NT2/D1 (cell line): ENCODE results near the gene ALOX12.
"Not testable (repeated sequence)": the region's sequence is repeated elsewhere in the genome, so short reads cannot be mapped to it uniquely, and the experiment has no call there.

ENCODE experiments used
- DNase-seq: peaks from one replicate; pipeline ENCODE4 v3.0.0-alpha.2; 2011; ENCODE audit warnings: low read depth, low spot score
- H3K27me3 ChIP-seq: 2 replicates; pipeline ENCODE4 v1.6.0; 2011; ENCODE audit warnings: mild to moderate bottlenecking; ENCODE audit not compliant: insufficient read length, insufficient read depth
- H3K36me3 ChIP-seq: 2 replicates; pipeline ENCODE4 v1.6.1; 2011; ENCODE audit warnings: mild to moderate bottlenecking, low read length, mixed read lengths; ENCODE audit not compliant: insufficient read depth, insufficient read length
- H3K4me1 ChIP-seq: 2 replicates; pipeline ENCODE4 v1.5.1; 2011; ENCODE audit not compliant: insufficient read depth, insufficient read length
- H3K4me3 ChIP-seq: 2 replicates; pipeline ENCODE4 v1.5.1; 2011; ENCODE audit warnings: low read depth; ENCODE audit not compliant: insufficient read length
- H3K9ac ChIP-seq: 2 replicates; pipeline ENCODE4 v1.6.0; 2011; ENCODE audit warnings: low read depth; ENCODE audit not compliant: insufficient read length
- H3K9me3 ChIP-seq: 2 replicates; pipeline ENCODE4 v1.5.1; 2011; ENCODE audit warnings: mild to moderate bottlenecking, low read length; ENCODE audit not compliant: insufficient read depth
- SUZ12 ChIP-seq: IDR thresholded peaks from 2 replicates; pipeline ENCODE4 v1.6.1; 2011; ENCODE audit not compliant: insufficient read length, insufficient read depth; ENCODE audit errors: extremely low read depth
- YY1 ChIP-seq: IDR thresholded peaks from 2 replicates; pipeline ENCODE4 v1.6.1; 2011; ENCODE audit not compliant: insufficient read length, insufficient read depth
- ZNF274 ChIP-seq: IDR thresholded peaks from 2 replicates; pipeline ENCODE4 v1.6.1; 2011; ENCODE audit warnings: mild to moderate bottlenecking, low read depth, low read length

Gene ALOX12

DNA sequence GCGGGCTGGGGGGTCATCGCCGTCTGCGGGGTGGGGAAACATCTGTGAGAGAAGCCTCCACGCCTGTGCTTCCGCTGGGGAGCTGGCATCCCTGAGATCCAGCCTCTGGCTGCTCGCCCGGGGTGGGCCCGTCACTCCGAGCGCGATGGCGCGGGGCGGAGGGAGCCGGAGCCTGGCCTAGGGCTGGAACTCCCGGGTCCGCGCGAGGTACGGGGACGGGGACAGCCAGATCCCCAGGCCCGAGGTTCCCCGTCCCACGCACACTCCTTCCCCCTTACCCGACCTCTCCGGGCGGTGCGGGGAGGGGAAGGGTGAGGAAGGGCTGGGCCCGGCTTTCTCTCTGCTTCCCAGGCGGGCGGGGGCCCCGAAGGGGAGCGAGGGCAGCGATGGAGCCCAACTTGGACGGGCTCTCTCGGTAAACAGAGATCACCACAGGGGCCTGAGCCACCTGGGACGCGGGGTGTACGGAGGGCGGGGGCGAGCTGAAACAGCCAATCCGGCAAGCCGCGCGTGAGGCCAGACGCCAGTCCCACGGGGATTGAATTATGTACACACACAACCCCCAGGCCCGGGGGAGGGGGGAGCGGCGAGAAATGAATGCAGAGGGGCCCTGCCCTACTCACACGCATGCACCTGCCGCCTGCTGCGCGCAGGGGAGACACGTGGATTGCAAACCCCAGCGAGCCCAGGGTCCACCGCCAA lies 47.8 kb downstream of the ALOX12 start, which contains the start of gene SLC16A11:
TSS of gene SLC16A11 (minus strand) at position 596 of the 702 bp plus-strand sequence. CDS start at position 17, 579 bp downstream.
- Histone ChIP-seq H3K27me3 (peaks cover 10% of the 10 kb centered on the region), H3K4me1 (peaks cover 7% of the 10 kb centered on the region), H3K9ac (peak within 1 kb of the TSS; percentile 72), H3K4me3 (peak within 1 kb of the TSS; percentile 59), H3K9me3 (no peaks in the 10 kb centered on the region), H3K36me3 (no peaks in the 10 kb centered on the region)
- TF ChIP-seq SUZ12 (no peak), YY1 (no peak), ZNF274 (no peak)
- no peak for DNase-seq

DNA sequence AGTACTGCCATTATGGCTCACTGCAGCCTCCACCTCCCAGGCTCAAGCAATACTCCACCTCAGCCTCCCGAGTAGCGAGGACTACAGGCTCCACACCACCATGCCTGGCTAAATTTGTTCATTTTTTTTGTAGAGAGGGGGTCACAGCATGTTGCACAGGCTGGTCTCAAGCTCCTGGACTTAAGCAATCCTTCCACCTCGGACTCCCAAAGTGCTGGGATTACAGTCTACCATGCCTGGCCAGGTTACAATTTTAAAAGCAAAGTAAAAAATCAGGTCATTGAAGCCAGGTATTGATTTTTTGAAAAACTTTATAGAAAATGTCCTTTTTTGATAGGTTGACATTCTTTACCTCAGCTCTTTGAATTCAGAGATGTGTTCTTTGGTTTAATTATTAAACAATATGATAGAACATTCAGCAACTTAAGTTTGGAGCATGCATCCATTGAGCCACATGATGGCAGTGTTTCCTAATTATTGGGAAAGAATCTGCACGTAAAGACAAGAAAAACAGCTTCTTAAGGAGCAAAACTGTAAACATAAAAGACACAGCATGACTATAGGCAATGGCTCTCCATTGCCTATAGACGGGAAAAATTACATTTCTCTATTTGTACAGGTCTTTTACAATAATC lies 49.8 kb downstream of the ALOX12 start:
- H3K36me3 ChIP-seq, result no peaks in the 10 kb centered on the region
- H3K27me3 ChIP-seq, result peaks cover 10% of the 10 kb centered on the region
- no peak overlapping the region for H3K4me3 ChIP-seq
- H3K9ac ChIP-seq, result no peak overlapping the region
- TF ChIP-seq ZNF274 (no peak), YY1 (no peak), SUZ12 (no peak)
- peak; percentile 39 for DNase-seq
- peaks cover 6% of the 10 kb centered on the region for H3K4me1 ChIP-seq
- no peaks in the 10 kb centered on the region for H3K9me3 ChIP-seq

DNA sequence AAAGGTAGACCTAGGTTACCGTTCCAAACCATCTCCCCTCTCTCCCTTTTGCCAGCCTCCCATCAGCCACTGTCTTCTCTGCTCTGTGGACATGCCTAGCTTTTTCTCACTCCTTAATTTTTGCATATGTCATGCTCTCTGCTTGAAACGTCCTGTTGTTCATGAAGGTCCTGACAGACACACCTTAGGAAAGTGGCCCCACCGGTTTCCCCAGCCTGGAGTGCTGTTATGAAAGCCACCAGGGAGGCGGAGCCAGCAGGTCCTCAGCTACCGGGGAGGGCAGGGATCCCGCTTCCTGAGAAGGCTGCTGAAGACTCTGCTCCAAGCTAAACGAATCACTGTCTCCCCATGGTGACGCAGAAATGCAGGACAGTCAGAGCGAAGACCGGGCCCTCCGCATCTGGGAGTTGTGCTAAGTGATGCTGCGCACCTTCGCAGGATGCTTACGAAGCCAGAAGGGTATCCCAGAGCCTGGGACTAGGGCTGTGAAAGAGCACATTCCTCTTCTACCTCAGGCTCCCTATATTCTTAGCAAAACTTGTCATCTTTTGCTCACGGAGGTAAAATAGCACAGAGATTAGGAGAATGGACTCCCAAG lies 50.4 kb downstream of the ALOX12 start:
- H3K4me1 ChIP-seq, result peaks cover 6% of the 10 kb centered on the region
- no peak overlapping the region for H3K9ac ChIP-seq
- no peak for DNase-seq

GRCh38 chr17:7046725-7047397 lies 51.0 kb downstream of the ALOX12 start:
- not testable (repeated sequence) for H3K9ac ChIP-seq, H3K4me1 ChIP-seq, H3K9me3 ChIP-seq, H3K4me3 ChIP-seq, DNase-seq, H3K36me3 ChIP-seq
- H3K27me3 ChIP-seq, result peaks cover 10% of the 10 kb centered on the region

More for the DNA sequence above, 50.4 kb downstream of the ALOX12 start:
- Histone ChIP-seq H3K36me3 (no peaks in the 10 kb centered on the region), H3K27me3 (peaks cover 10% of the 10 kb centered on the region), H3K9me3 (no peaks in the 10 kb centered on the region), H3K4me3 (no peak overlapping the region)
- TF ChIP-seq YY1, result no peak
- TF ChIP-seq ZNF274, result no peak
- TF ChIP-seq SUZ12, result no peak

- peaks cover 10% of the 10 kb centered on the region for H3K27me3 ChIP-seq
- no peak overlapping the region for H3K9ac ChIP-seq
- H3K4me3 ChIP-seq, result no peak overlapping the region
- H3K9me3 ChIP-seq, result no peaks in the 10 kb centered on the region
- no peak for TF ChIP-seq SUZ12
- no peak for TF ChIP-seq ZNF274
- no peak for TF ChIP-seq YY1
- DNase-seq, result no peak
- no peaks in the 10 kb centered on the region for H3K36me3 ChIP-seq
- H3K4me1 ChIP-seq, result peaks cover 4% of the 10 kb centered on the region
These were observed 51.7 kb downstream of the ALOX12 start for GRCh38 chr17:7047566-7047965.

DNA sequence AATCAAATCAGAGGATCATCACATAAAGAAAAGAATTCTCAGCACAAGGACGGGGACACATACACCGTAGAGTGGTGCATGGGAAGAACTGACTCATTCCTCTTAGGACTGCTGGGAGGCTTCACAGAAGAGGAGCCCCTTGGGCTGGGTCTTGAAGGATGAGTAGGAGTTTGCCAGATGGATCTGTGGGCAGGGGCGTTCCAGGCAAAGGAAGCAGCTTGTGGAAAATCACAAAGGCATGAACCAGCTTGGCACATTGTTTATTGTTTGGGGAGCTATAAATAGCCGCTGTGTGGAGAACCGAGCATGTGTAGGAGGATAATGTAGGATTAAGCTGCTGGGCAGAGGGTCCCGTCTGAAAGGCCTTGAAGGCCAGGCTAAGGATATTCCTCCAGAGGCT lies 53.1 kb downstream of the ALOX12 start:
- TF ChIP-seq YY1, result no peak
- TF ChIP-seq SUZ12, result no peak
- TF ChIP-seq ZNF274, result no peak
- Histone ChIP-seq H3K4me1 (peaks cover 4% of the 10 kb centered on the region), H3K36me3 (no peaks in the 10 kb centered on the region), H3K9ac (no peak overlapping the region), H3K4me3 (no peak overlapping the region), H3K9me3 (no peaks in the 10 kb centered on the region), H3K27me3 (peaks cover 3% of the 10 kb centered on the region)
- DNase-seq, result no peak

DNA sequence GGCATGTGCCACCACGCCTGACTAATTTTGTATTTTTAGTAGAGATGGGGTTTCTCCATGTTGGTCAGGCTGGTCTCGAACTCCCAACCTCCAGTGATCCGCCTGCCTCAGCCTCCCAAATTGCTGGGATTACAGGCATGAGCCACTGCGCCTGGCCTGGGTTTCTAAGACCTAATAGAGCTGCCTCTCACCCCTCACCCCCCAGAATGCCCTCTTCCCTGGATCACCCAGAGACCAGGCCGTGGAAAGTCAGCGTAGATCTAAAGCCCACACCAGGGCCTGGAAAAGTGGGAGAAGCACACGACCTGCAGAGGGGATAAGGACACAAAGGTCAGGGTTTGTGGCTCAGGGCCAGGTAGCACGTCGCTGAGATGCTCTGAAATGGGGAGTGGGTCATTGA lies 54.7 kb downstream of the ALOX12 start:
- not testable (repeated sequence) for H3K9ac ChIP-seq

More for the DNA sequence above, 54.7 kb downstream of the ALOX12 start:
- not testable (repeated sequence) for DNase-seq, H3K36me3 ChIP-seq, H3K27me3 ChIP-seq, H3K4me3 ChIP-seq, H3K9me3 ChIP-seq, H3K4me1 ChIP-seq
